IPS DF 6.9 (cell line): ENCODE measurements around the gene USH2A.
"Not testable (repeated sequence)": the region's sequence is repeated elsewhere in the genome, so short reads cannot be mapped to it uniquely, and the experiment has no call there.

Source experiments
- DNase-seq: peaks from one replicate; pipeline ENCODE4 v3.0.0-alpha.2; 2013; ENCODE audit warnings: low read depth, low spot score
- H3K27ac ChIP-seq: one replicate; pipeline ENCODE4 v1.5.1; 2013; ENCODE audit warnings: low read length, control low read depth
- H3K27me3 ChIP-seq: 2 replicates; pipeline ENCODE4 v1.6.1; 2013; ENCODE audit warnings: mild to moderate bottlenecking, low read length; ENCODE audit not compliant: control insufficient read depth, insufficient read depth
- H3K36me3 ChIP-seq: 2 replicates; pipeline ENCODE4 v1.6.1; 2013; ENCODE audit warnings: low read length; ENCODE audit not compliant: control insufficient read depth, insufficient read depth
- H3K4me1 ChIP-seq: 2 replicates; pipeline ENCODE4 v1.6.1; 2013; ENCODE audit warnings: low read length; ENCODE audit not compliant: control insufficient read depth, insufficient read depth
- H3K4me3 ChIP-seq: 2 replicates; pipeline ENCODE4 v1.5.1; 2013; ENCODE audit warnings: mild to moderate bottlenecking, low read length
- H3K9me3 ChIP-seq: 2 replicates; pipeline ENCODE4 v1.6.1; 2013; ENCODE audit warnings: low read length, inconsistent platforms; ENCODE audit not compliant: control insufficient read depth, insufficient read depth
- WGBS: extraction: QIAGEN DNeasy Blood & Tissue Kit; methylation state at CpG from one replicate; pipeline ENCODE4 v1.1.7; 2013; ENCODE audit warnings: mixed read lengths, missing lambda C conversion rate; ENCODE audit not compliant: insufficient read length, insufficient coverage; 5-methylcytosine and 5-hydroxymethylcytosine counted together

The USH2A gene

DNA sequence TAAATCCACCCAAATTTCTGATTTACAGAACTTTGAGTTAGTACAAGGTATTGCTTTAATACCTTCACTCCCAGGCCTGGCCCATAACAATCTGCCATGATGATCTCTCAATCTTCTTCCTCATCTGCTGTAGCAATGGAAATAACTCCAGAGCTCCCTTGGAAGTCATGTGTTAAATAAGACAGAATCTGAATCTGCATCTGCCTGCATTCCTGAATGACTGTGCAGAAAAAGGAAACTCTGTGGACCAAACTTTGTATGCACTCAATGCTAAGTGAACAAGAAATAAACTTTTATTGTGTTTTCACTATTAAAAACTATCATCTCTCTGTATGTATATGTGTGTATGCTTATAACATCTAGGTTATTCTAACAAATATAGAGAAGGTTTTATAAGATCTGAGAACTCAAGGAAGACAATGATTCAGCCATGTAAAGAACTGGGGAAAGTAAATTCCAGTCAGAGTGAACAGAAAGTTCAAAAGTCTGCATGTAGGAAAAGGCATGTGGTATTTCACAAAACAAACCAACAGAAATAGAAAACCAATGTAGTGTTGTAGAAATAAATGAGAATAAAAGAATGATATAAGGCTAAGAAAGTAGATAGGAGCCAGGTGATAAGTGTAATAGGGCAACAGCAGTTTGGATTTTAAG is 390.2 kb downstream of the USH2A start:
- no peak for DNase-seq
- Histone ChIP-seq H3K9me3 (no peaks in the 10 kb centered on the region), H3K4me3 (no peak overlapping the region), H3K27ac (no peak overlapping the region), H3K4me1 (no peaks in the 10 kb centered on the region), H3K36me3 (no peaks in the 10 kb centered on the region), H3K27me3 (no peaks in the 10 kb centered on the region)

GRCh38 chr1:216032284-216032683 is 391.0 kb downstream of the USH2A start:
- Histone ChIP-seq H3K27ac (no peak overlapping the region), H3K27me3 (no peaks in the 10 kb centered on the region), H3K4me3 (no peak overlapping the region), H3K9me3 (no peaks in the 10 kb centered on the region), H3K36me3 (no peaks in the 10 kb centered on the region), H3K4me1 (no peaks in the 10 kb centered on the region)
- no peak for DNase-seq
- no CpG with 5 or more reads among the region's 1 CpG for WGBS

DNA sequence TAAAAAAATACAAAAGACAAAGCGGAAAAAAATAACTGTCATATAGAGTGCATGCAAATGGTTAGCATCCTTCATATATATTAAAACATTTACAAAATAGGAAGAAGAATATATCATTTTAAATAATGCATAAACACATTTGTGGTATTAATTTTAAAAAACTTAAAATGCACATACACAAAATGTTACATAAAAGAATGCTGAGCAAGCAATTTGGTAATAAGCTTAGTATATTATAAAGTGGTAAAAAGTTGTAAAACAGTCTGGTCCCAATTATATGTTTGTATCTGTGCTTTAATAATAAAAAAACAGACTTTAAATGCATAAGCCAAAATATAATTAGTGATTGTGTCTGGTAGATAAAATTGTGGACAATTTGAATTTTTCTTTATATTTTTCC is 394.6 kb downstream of the USH2A start:
- Histone ChIP-seq H3K36me3 (no peaks in the 10 kb centered on the region), H3K27ac (no peak overlapping the region), H3K4me1 (no peaks in the 10 kb centered on the region), H3K9me3 (no peaks in the 10 kb centered on the region), H3K4me3 (no peak overlapping the region), H3K27me3 (no peaks in the 10 kb centered on the region)
- no CpG with 5 or more reads among the region's 1 CpG for WGBS
- DNase-seq: no peak

- no CpG with 5 or more reads among the region's 2 CpGs for WGBS
- H3K4me1 ChIP-seq: no peaks in the 10 kb centered on the region
- H3K27me3 ChIP-seq: no peaks in the 10 kb centered on the region
- H3K27ac ChIP-seq: no peak overlapping the region
- no peak overlapping the region for H3K4me3 ChIP-seq
- no peaks in the 10 kb centered on the region for H3K9me3 ChIP-seq
- H3K36me3 ChIP-seq: no peaks in the 10 kb centered on the region
- DNase-seq: no peak
These were observed 398.7 kb downstream of the USH2A start for GRCh38 chr1:216024546-216024945.

GRCh38 chr1:216020743-216021345 is 402.4 kb downstream of the USH2A start:
- Histone ChIP-seq H3K9me3 (no peaks in the 10 kb centered on the region), H3K36me3 (no peaks in the 10 kb centered on the region), H3K27ac (no peak overlapping the region), H3K4me3 (no peak overlapping the region), H3K4me1 (no peaks in the 10 kb centered on the region), H3K27me3 (no peaks in the 10 kb centered on the region)
- WGBS: no CpG with 5 or more reads among the region's 3 CpGs
- DNase-seq: no peak

- no peaks in the 10 kb centered on the region for H3K9me3 ChIP-seq
- H3K36me3 ChIP-seq: no peaks in the 10 kb centered on the region
- H3K4me1 ChIP-seq: peaks cover 4% of the 10 kb centered on the region; the same call in 1 of the 2 replicates
- H3K27ac ChIP-seq: no peak overlapping the region
- DNase-seq: no peak
- no peak overlapping the region for H3K4me3 ChIP-seq
- no peaks in the 10 kb centered on the region for H3K27me3 ChIP-seq
- WGBS: no CpG with 5 or more reads among the region's 3 CpGs
These were observed 408.1 kb downstream of the USH2A start for GRCh38 chr1:216015116-216015515.

GRCh38 chr1:216014086-216014485 is 409.2 kb downstream of the USH2A start:
- Histone ChIP-seq H3K27ac (no peak overlapping the region), H3K36me3 (no peaks in the 10 kb centered on the region), H3K27me3 (no peaks in the 10 kb centered on the region), H3K9me3 (no peaks in the 10 kb centered on the region), H3K4me3 (no peak overlapping the region), H3K4me1 (peaks cover 4% of the 10 kb centered on the region; the same call in 1 of the 2 replicates)
- no peak for DNase-seq
- 100% methylated on average over 1 of the region's 2 CpGs for WGBS

- H3K36me3 ChIP-seq, H3K4me3 ChIP-seq, H3K27ac ChIP-seq, H3K9me3 ChIP-seq, H3K27me3 ChIP-seq, H3K4me1 ChIP-seq, DNase-seq: not testable (repeated sequence)
- no CpG with 5 or more reads among the region's 10 CpGs for WGBS
These were observed 413.8 kb downstream of the USH2A start for GRCh38 chr1:216009456-216009855.

GRCh38 chr1:216005916-216006315 is 417.3 kb downstream of the USH2A start:
- no peak for DNase-seq
- H3K9me3 ChIP-seq: no peaks in the 10 kb centered on the region
- no peak overlapping the region for H3K4me3 ChIP-seq
- no peaks in the 10 kb centered on the region for H3K4me1 ChIP-seq
- no peaks in the 10 kb centered on the region for H3K36me3 ChIP-seq
- WGBS: no CpG with 5 or more reads among the region's 2 CpGs
- no peak overlapping the region for H3K27ac ChIP-seq
- H3K27me3 ChIP-seq: no peaks in the 10 kb centered on the region

DNA sequence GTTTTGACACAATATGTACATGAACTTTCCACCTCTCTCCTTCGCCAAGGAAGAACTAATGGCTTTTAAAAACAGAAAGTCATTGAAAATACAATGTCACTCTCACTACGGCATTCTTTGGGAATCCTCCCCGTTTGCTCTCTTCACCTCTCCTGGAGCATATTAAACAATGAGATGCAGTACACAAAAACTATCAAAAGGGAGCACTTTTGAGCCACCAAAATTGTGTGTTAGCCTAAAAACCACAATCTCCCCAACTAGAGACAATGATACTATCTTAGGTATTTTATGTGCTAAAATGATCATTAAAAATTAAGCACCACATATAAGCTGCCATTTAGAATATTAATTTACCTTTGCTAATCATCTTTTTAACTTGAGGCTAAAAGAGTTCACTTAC is 430.6 kb downstream of the USH2A start:
- no peak for DNase-seq
- Histone ChIP-seq H3K27me3 (no peaks in the 10 kb centered on the region), H3K9me3 (no peaks in the 10 kb centered on the region), H3K36me3 (no peaks in the 10 kb centered on the region), H3K27ac (no peak overlapping the region), H3K4me1 (no peaks in the 10 kb centered on the region), H3K4me3 (no peak overlapping the region)
- no CpG with 5 or more reads among the region's 3 CpGs for WGBS
